Epithelial cell of proximal tubule (primary cell): ENCODE measurements around the gene CAMKK2. TPM values are rescaled to one million over a fixed set of nuclear protein-coding genes. Genes with fewer than 3 reads are reported as not detected.

Source experiments
- DNase-seq: peaks from one replicate; pipeline ENCODE4 v3.0.0-alpha.2; 2011; ENCODE audit warnings: low read depth
- H3K4me3 ChIP-seq: 2 replicates; pipeline ENCODE4 v1.5.1; 2011; ENCODE audit warnings: low read depth, mild to moderate bottlenecking, low read length
- CTCF ChIP-seq: conservative IDR thresholded peaks from 2 replicates; pipeline ENCODE4 v1.5.1; 2012; ENCODE audit warnings: low read depth, mild to moderate bottlenecking, low read length
- total RNA-seq: library from RNA; depleted of rRNA; stranded (reverse); fragments of >200 nt; gene quantifications from 2 replicates; pipeline ENCODE4 v1.2.3, GENCODE V29; 2015

The CAMKK2 gene
- total RNA-seq, 1 donor from 2014 or later: 23.2 TPM

- peak overlapping the region; percentile 14 for H3K4me3 ChIP-seq
- peak; percentile 96 for DNase-seq
- TF ChIP-seq CTCF: no peak
Observed at GRCh38 chr12:121190523-121191031, 105.9 kb downstream of the CAMKK2 start.

GRCh38 chr12:121189619-121190155 lies 106.8 kb downstream of the CAMKK2 start:
- TF ChIP-seq CTCF: no peak

GRCh38 chr12:121189131-121189530 lies 107.4 kb downstream of the CAMKK2 start:
- TF ChIP-seq CTCF: no peak
- no peak for DNase-seq
- no peak overlapping the region for H3K4me3 ChIP-seq

More at GRCh38 chr12:121189619-121190155, 106.8 kb downstream of the CAMKK2 start:
- no peak for DNase-seq
- H3K4me3 ChIP-seq: no peak overlapping the region

GRCh38 chr12:121188227-121188626 lies 108.3 kb downstream of the CAMKK2 start:
- no peak overlapping the region for H3K4me3 ChIP-seq
- DNase-seq: no peak
- no peak for TF ChIP-seq CTCF

Other genes starting within 250 kb of the CAMKK2 start
- not detected in 2 replicates for gene P2RX7, start 163.8 kb downstream of the CAMKK2 start, total RNA-seq
- 32.8 and 62.6 TPM in 2 replicates for gene P2RX4, start 86.6 kb downstream of the CAMKK2 start, total RNA-seq
- 79.7 and 158 TPM in 2 replicates for gene ANAPC5, start 55.7 kb upstream of the CAMKK2 start, total RNA-seq
- gene RNF34, start 103.4 kb upstream of the CAMKK2 start, total RNA-seq: 43.8 and 52.3 TPM in 2 replicates